ENCODE results near the gene PRKAB1.

PRKAB1 gene

DNA sequence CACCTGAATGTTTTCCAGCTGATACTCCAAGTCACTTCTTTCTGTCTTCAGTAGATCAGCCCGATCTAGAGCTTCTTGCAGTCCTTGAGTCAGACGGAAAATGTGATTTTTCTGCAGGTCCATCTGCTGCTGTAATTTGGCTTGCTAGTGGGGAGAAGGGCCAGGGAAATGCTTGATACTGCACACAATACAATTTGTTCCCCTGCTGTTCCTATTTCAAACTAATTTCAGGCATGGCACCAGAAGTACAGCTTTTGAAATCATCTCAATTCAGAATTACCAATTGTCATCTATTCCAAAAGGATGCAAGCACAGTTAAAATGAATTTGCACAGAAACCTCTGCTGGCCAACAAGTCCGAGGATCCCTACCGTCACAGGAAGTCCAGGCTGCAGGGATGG is 53.4 kb downstream of the PRKAB1 start:
- Histone ChIP-seq H3K27ac (ENCODE audit: low read length) (no peak overlapping the region), H3K79me2 (ENCODE audit: low read length) (no peaks in the 10 kb centered on the region), H3K36me3 (replicated peaks; ENCODE audit: low read depth, low read length) (peaks cover 15% of the 10 kb centered on the region), H3K4me2 (ENCODE audit: low read length) (no peak overlapping the region), H4K20me1 (ENCODE audit: insufficient read depth, low read length) (no peaks in the 10 kb centered on the region), H3K4me3 (ENCODE audit: low read length) (no peak overlapping the region), H3K9ac (ENCODE audit: low read length) (no peak overlapping the region), H2AFZ (ENCODE audit: low read depth, low read length) (no peak overlapping the region), H3K4me1 (ENCODE audit: low read length) (no peaks in the 10 kb centered on the region), H3K9me3 (ENCODE audit: insufficient read depth, low read length) (no peaks in the 10 kb centered on the region), H3K27me3 (ENCODE audit: low read depth, low read length) (no peaks in the 10 kb centered on the region)
- TF ChIP-seq, protein P1, sequence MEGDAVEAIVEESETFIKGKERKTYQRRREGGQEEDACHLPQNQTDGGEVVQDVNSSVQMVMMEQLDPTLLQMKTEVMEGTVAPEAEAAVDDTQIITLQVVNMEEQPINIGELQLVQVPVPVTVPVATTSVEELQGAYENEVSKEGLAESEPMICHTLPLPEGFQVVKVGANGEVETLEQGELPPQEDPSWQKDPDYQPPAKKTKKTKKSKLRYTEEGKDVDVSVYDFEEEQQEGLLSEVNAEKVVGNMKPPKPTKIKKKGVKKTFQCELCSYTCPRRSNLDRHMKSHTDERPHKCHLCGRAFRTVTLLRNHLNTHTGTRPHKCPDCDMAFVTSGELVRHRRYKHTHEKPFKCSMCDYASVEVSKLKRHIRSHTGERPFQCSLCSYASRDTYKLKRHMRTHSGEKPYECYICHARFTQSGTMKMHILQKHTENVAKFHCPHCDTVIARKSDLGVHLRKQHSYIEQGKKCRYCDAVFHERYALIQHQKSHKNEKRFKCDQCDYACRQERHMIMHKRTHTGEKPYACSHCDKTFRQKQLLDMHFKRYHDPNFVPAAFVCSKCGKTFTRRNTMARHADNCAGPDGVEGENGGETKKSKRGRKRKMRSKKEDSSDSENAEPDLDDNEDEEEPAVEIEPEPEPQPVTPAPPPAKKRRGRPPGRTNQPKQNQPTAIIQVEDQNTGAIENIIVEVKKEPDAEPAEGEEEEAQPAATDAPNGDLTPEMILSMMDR (IDR thresholded peaks at IDR 0.05; ENCODE audit: low read depth, low read length): no peak
- TF ChIP-seq EZH2phosphoT487 (IDR thresholded peaks at IDR 0.05; ENCODE audit: low read depth): no peak

DNA sequence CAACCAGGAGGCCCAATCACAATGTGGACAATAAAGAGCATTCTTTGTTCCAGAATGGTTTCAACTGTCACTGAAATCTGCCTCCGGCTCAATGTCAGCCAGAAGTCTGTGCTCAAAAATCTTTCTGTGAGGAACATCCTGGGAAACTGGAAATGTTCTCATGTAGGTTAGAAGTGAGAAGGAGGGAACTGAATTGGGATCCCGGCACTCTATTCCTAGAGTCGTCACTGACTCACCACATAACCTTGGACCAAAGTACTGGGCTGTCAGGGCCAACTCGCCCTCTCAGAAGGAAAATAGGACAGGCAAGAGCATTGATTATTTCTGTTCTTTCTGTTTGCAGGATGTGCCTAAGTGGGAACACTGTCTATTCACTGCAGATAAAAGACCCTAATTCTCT is 57.6 kb downstream of the PRKAB1 start:
- no peaks in the 10 kb centered on the region for H3K27me3 ChIP-seq (ENCODE audit: low read depth, low read length)
- H3K9ac ChIP-seq (ENCODE audit: low read length): no peak overlapping the region
- no peak overlapping the region for H3K4me2 ChIP-seq (ENCODE audit: low read length)
- no peaks in the 10 kb centered on the region for H3K9me3 ChIP-seq (ENCODE audit: insufficient read depth, low read length)
- no peaks in the 10 kb centered on the region for H4K20me1 ChIP-seq (ENCODE audit: insufficient read depth, low read length)
- H3K79me2 ChIP-seq (ENCODE audit: low read length): no peaks in the 10 kb centered on the region
- no peak overlapping the region for H3K4me3 ChIP-seq (ENCODE audit: low read length)
- no peaks in the 10 kb centered on the region for H3K4me1 ChIP-seq (ENCODE audit: low read length)
- H2AFZ ChIP-seq (ENCODE audit: low read depth, low read length): no peak overlapping the region
- H3K36me3 ChIP-seq (replicated peaks; ENCODE audit: low read depth, low read length): peaks cover 7% of the 10 kb centered on the region
- TF ChIP-seq, protein P1 (IDR thresholded peaks at IDR 0.05; ENCODE audit: low read depth, low read length): no peak
- no peak for TF ChIP-seq EZH2phosphoT487 (IDR thresholded peaks at IDR 0.05; ENCODE audit: low read depth)
- H3K27ac ChIP-seq (ENCODE audit: low read length): no peak overlapping the region

DNA sequence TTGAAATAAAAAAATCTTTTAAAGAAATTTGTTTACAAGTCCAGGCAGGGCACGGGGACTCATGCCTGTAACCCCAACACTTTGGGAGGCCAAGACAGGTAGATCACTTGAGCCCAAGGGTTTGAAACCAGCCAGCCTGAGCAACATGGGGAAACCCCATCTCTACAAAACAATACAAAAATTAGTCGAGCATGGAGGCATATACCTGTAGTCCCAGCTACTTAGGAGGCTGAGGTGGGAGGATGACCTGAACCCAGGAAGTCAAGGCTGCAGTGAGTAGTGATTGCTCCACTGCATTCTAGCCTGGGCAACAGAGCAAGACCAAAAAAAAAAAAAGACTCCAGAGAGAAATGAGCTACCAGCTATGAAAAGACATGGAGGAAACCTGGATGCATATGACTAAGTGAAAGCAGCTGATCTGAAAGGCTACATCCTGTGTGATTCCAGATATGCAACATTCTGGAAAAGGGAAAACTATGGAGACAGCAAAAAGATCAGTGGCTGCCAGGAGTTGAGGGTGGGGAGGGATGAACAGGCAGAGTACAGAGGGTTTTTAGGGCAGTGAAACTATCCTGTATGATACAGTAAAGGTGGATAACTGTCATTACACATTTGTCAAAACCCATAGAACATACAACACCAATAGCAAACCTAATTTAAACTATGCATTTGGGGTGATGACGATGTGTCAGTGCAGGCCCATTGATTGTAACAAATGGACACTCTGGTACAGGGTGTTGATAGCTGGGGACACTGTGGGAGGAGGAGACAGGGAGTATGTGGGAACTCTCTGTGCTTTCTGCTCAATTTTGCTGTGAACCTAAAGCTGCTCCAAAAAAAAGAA is 59.9 kb downstream of the PRKAB1 start:
- TF ChIP-seq, protein P1 (IDR thresholded peaks at IDR 0.05; ENCODE audit: low read depth, low read length): no peak
- TF ChIP-seq EZH2phosphoT487 (IDR thresholded peaks at IDR 0.05; ENCODE audit: low read depth): no peak
- Histone ChIP-seq H3K27ac (ENCODE audit: low read length) (no peak overlapping the region), H3K4me3 (ENCODE audit: low read length) (no peak overlapping the region), H3K4me1 (ENCODE audit: low read length) (no peaks in the 10 kb centered on the region), H3K36me3 (replicated peaks; ENCODE audit: low read depth, low read length) (peaks cover 8% of the 10 kb centered on the region), H2AFZ (ENCODE audit: low read depth, low read length) (no peak overlapping the region), H3K4me2 (ENCODE audit: low read length) (no peak overlapping the region), H3K9me3 (ENCODE audit: insufficient read depth, low read length) (no peaks in the 10 kb centered on the region), H3K79me2 (ENCODE audit: low read length) (no peaks in the 10 kb centered on the region), H4K20me1 (ENCODE audit: insufficient read depth, low read length) (no peaks in the 10 kb centered on the region), H3K27me3 (ENCODE audit: low read depth, low read length) (no peaks in the 10 kb centered on the region), H3K9ac (ENCODE audit: low read length) (no peak overlapping the region)

DNA sequence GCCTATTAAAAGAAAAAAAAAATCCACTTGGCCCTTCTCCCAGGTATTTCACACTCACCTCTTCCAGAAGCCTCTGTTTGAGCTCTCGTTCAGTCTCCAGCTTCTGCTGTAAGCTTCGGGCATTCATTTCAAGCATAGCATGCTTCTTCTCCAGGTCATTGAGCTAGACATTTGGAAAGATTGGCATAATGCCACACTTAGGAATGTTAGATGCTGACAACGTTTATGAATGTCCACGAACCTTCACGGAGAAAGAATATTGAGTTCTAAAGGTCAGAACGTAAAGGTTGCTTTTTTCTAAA is 60.5 kb downstream of the PRKAB1 start:
- TF ChIP-seq, protein P1 (IDR thresholded peaks at IDR 0.05; ENCODE audit: low read depth, low read length): no peak
- TF ChIP-seq EZH2phosphoT487 (IDR thresholded peaks at IDR 0.05; ENCODE audit: low read depth): no peak
- Histone ChIP-seq H3K27ac (ENCODE audit: low read length) (no peak overlapping the region), H3K9me3 (ENCODE audit: insufficient read depth, low read length) (no peaks in the 10 kb centered on the region), H3K36me3 (replicated peaks; ENCODE audit: low read depth, low read length) (peaks cover 9% of the 10 kb centered on the region), H3K4me1 (ENCODE audit: low read length) (no peaks in the 10 kb centered on the region), H2AFZ (ENCODE audit: low read depth, low read length) (no peak overlapping the region), H4K20me1 (ENCODE audit: insufficient read depth, low read length) (no peaks in the 10 kb centered on the region), H3K9ac (ENCODE audit: low read length) (no peak overlapping the region), H3K4me2 (ENCODE audit: low read length) (no peak overlapping the region), H3K27me3 (ENCODE audit: low read depth, low read length) (no peaks in the 10 kb centered on the region), H3K79me2 (ENCODE audit: low read length) (no peaks in the 10 kb centered on the region), H3K4me3 (ENCODE audit: low read length) (no peak overlapping the region)

Measured in OCI-LY3 (cell line).